Trophoblast cell (in vitro differentiated cells and primary cell): ENCODE data around the gene OPCML.

ENCODE experiments used
- DNase-seq, 2 donors: peaks; one replicate each; pipeline ENCODE4 v3.0.0-alpha.2; 2016
- H2AFZ ChIP-seq: 2 replicates; pipeline ENCODE4 v1.6.1; 2013; ENCODE audit warnings: low read length, moderate library complexity, mild to moderate bottlenecking; ENCODE audit not compliant: insufficient read depth, poor library complexity
- H2AK5ac ChIP-seq: 2 replicates; pipeline ENCODE4 v1.6.1; 2013; ENCODE audit warnings: mild to moderate bottlenecking, low read length
- H2BK120ac ChIP-seq: 2 replicates; pipeline ENCODE4 v1.6.1; 2013; ENCODE audit warnings: low read length, mild to moderate bottlenecking, moderate library complexity; ENCODE audit not compliant: insufficient read depth, poor library complexity
- H2BK12ac ChIP-seq: 2 replicates; pipeline ENCODE4 v1.6.1; 2013; ENCODE audit warnings: mild to moderate bottlenecking, low read length, moderate library complexity
- H2BK5ac ChIP-seq: 2 replicates; pipeline ENCODE4 v1.6.1; 2013; ENCODE audit warnings: low read length, low read depth, moderate library complexity, mild to moderate bottlenecking; ENCODE audit not compliant: poor library complexity
- H3K14ac ChIP-seq: 2 replicates; pipeline ENCODE4 v1.6.1; 2013; ENCODE audit warnings: mild to moderate bottlenecking, low read length
- H3K18ac ChIP-seq: 2 replicates; pipeline ENCODE4 v1.6.1; 2013; ENCODE audit warnings: mild to moderate bottlenecking, low read length
- H3K23ac ChIP-seq: 2 replicates; pipeline ENCODE4 v1.6.1; 2013; ENCODE audit warnings: low read length
- H3K27ac ChIP-seq: 2 replicates; pipeline ENCODE4 v1.5.1; 2013; ENCODE audit warnings: low read depth, mild to moderate bottlenecking, inconsistent platforms, low read length, moderate library complexity
- H3K27me3 ChIP-seq: 2 replicates; pipeline ENCODE4 v1.6.1; 2013; ENCODE audit warnings: inconsistent platforms, mild to moderate bottlenecking, low read length, moderate library complexity; ENCODE audit not compliant: insufficient read depth
- H3K36me3 ChIP-seq, 2 experiments: 1 replicate in 1 of 2; 2 replicates in 1 of 2; pipeline ENCODE4 v1.6.1; 2013; ENCODE audit warnings: low read length in 2 of 2, mild to moderate bottlenecking in 2 of 2, moderate library complexity in 1 of 2; ENCODE audit not compliant: insufficient read depth in 2 of 2, control insufficient read depth in 1 of 2
- H3K4ac ChIP-seq: 2 replicates; pipeline ENCODE4 v1.6.1; 2013; ENCODE audit warnings: low read depth, mild to moderate bottlenecking, low read length, moderate library complexity
- H3K4me1 ChIP-seq, 2 experiments: 1 replicate in 1 of 2; 2 replicates in 1 of 2; pipeline ENCODE4 v1.6.1; 2013; ENCODE audit warnings: low read length in 2 of 2, mild to moderate bottlenecking in 2 of 2, moderate library complexity in 1 of 2; ENCODE audit not compliant: insufficient read depth in 2 of 2, control insufficient read depth in 1 of 2
- H3K4me2 ChIP-seq: 2 replicates; pipeline ENCODE4 v1.6.1; 2013; ENCODE audit warnings: inconsistent platforms, mild to moderate bottlenecking, low read length, moderate library complexity
- H3K4me3 ChIP-seq: 2 replicates; pipeline ENCODE4 v1.5.1; 2013; ENCODE audit warnings: mild to moderate bottlenecking, low read depth, low read length, inconsistent platforms
- H3K79me1 ChIP-seq: one replicate; pipeline ENCODE4 v1.6.1; 2013; ENCODE audit warnings: low read length
- H3K79me2 ChIP-seq: 2 replicates; pipeline ENCODE4 v1.6.1; 2013; ENCODE audit warnings: low read length, mild to moderate bottlenecking; ENCODE audit not compliant: control insufficient read depth, insufficient read depth, poor library complexity
- H3K9ac ChIP-seq: 2 replicates; pipeline ENCODE4 v1.6.1; 2013; ENCODE audit warnings: mild to moderate bottlenecking, low read length
- H3K9me3 ChIP-seq: 2 replicates; pipeline ENCODE4 v1.6.1; 2013; ENCODE audit warnings: low read depth, mild to moderate bottlenecking, control low read depth, inconsistent platforms, low read length; ENCODE audit not compliant: insufficient read depth
- H4K12ac ChIP-seq: 2 replicates; pipeline ENCODE4 v1.6.1; 2013; ENCODE audit warnings: low read depth, mild to moderate bottlenecking, low read length, moderate library complexity
- H4K8ac ChIP-seq: 2 replicates; pipeline ENCODE4 v1.6.1; 2013; ENCODE audit warnings: low read depth, mild to moderate bottlenecking, low read length, moderate library complexity
- H4K91ac ChIP-seq: one replicate; pipeline ENCODE4 v1.6.1; 2013; ENCODE audit warnings: low read depth, mild to moderate bottlenecking, low read length, moderate library complexity
- WGBS: extraction: QIAGEN DNeasy Blood & Tissue Kit; methylation state at CpG from one replicate; pipeline ENCODE4 v1.1.7; 2013; ENCODE audit warnings: missing lambda C conversion rate; ENCODE audit not compliant: insufficient read length, insufficient coverage; ENCODE audit errors: extremely low coverage; 5-methylcytosine and 5-hydroxymethylcytosine counted together

Gene OPCML

DNA sequence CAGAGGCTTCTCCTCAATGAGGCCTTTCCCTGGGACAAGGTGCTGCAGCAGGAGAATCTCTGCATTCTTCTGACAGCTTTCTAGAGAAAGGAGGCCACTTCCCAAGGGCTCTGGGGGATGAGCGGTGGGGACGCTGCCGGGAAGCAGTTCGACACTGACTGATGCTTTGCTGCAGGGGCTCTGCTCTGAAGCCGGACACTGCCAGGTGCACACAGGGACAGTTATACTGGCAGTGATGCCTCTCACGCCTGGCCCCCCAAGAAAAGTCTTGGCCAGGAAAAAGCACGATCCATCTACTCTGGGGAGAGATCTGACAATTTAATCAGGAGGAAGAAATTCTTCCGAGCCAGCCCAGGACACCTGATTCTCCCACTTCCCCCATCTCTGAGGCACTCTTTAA lies 456.9 kb downstream of the OPCML start:
- Histone ChIP-seq H3K18ac (no peak overlapping the region), H3K4me3 (no peak overlapping the region), H4K91ac (no peak overlapping the region), H3K9ac (no peak overlapping the region), H4K8ac (no peak overlapping the region), H3K27ac (no peak overlapping the region), H3K79me2 (no peaks in the 10 kb centered on the region), H2AFZ (no peak overlapping the region), H2BK5ac (no peak overlapping the region), H3K9me3 (peaks cover 4% of the 10 kb centered on the region), H3K4ac (no peak overlapping the region), H2AK5ac (no peak overlapping the region), H3K36me3 (no peaks in the 10 kb centered on the region), H2BK12ac (no peak overlapping the region), H3K4me1 (no peaks in the 10 kb centered on the region), H2BK120ac (no peak overlapping the region), H3K23ac (no peak overlapping the region), H3K4me2 (no peak overlapping the region), H3K79me1 (no peaks in the 10 kb centered on the region), H3K14ac (no peak overlapping the region), H3K27me3 (no peaks in the 10 kb centered on the region), H4K12ac (no peak overlapping the region)
- WGBS, result no CpG with 5 or more reads among the region's 8 CpGs
- DNase-seq, result no peak

DNA sequence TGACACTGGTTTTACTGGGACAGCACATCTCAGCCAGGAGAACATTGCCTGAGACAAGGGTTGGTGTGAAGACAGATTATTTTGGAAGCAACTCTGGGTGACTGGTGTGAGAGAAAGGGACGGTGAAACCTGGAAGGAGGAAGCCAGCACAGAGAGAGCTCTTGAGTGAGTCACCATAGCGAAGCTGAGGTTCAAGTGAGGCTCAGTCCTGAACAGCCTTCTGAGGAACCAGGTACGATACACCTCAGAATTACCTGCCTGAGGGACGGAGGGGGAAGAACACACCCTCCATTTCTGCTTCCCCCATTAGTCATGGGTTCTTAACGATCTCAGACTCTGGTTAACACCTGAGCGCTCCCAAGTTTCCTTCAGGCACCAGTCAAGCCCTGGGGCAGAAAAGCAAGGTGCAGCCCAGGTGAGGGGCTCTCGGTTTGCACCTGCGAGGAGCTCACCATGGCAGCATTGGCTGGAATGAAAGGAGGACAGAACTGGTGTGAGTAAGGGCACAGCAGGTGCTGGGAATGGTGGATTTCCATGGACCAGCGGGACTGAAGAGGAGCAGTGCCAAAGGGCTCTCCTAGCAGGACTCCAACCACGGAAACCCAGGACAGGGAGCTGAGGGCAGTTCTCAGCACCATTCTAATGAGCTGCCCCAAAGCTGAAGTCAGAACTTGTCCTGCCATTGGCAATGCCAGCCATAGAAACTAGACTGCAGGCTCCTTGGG lies 459.3 kb downstream of the OPCML start:
- H3K14ac ChIP-seq, result no peak overlapping the region
- peaks cover 2% of the 10 kb centered on the region for H3K9me3 ChIP-seq
- DNase-seq, result no peak
- H2AK5ac ChIP-seq, result no peak overlapping the region
- no peak overlapping the region for H2AFZ ChIP-seq
- H4K91ac ChIP-seq, result no peak overlapping the region
- no peak overlapping the region for H3K9ac ChIP-seq
- H3K23ac ChIP-seq, result peak overlapping the region; percentile 25
- H4K8ac ChIP-seq, result no peak overlapping the region
- no peak overlapping the region for H2BK12ac ChIP-seq
- no peak overlapping the region for H2BK5ac ChIP-seq
- WGBS, result no CpG with 5 or more reads among the region's 10 CpGs
- no peak overlapping the region for H3K27ac ChIP-seq
- no peaks in the 10 kb centered on the region for H3K79me2 ChIP-seq
- no peak overlapping the region for H2BK120ac ChIP-seq
- H3K18ac ChIP-seq, result no peak overlapping the region
- no peak overlapping the region for H3K4me2 ChIP-seq
- no peaks in the 10 kb centered on the region for H3K36me3 ChIP-seq
- no peak overlapping the region for H3K4me3 ChIP-seq
- H3K79me1 ChIP-seq, result no peaks in the 10 kb centered on the region
- no peaks in the 10 kb centered on the region for H3K4me1 ChIP-seq
- H4K12ac ChIP-seq, result no peak overlapping the region
- H3K4ac ChIP-seq, result no peak overlapping the region
- H3K27me3 ChIP-seq, result no peaks in the 10 kb centered on the region

- no peak overlapping the region for H3K4me2 ChIP-seq
- DNase-seq, result no peak
- no peak overlapping the region for H4K8ac ChIP-seq
- no peaks in the 10 kb centered on the region for H3K36me3 ChIP-seq
- no peaks in the 10 kb centered on the region for H3K79me2 ChIP-seq
- no peak overlapping the region for H2AFZ ChIP-seq
- H2BK120ac ChIP-seq, result no peak overlapping the region
- H4K91ac ChIP-seq, result no peak overlapping the region
- H2BK5ac ChIP-seq, result no peak overlapping the region
- no peak overlapping the region for H2AK5ac ChIP-seq
- H3K79me1 ChIP-seq, result no peaks in the 10 kb centered on the region
- no peaks in the 10 kb centered on the region for H3K4me1 ChIP-seq
- no peak overlapping the region for H3K4ac ChIP-seq
- H3K9ac ChIP-seq, result no peak overlapping the region
- H2BK12ac ChIP-seq, result no peak overlapping the region
- H3K9me3 ChIP-seq, result peaks cover 2% of the 10 kb centered on the region
- H3K4me3 ChIP-seq, result no peak overlapping the region
- WGBS, result no CpG with 5 or more reads among the region's 7 CpGs
- H3K27ac ChIP-seq, result no peak overlapping the region
- peak overlapping the region; percentile 25 for H3K23ac ChIP-seq
- H3K27me3 ChIP-seq, result no peaks in the 10 kb centered on the region
- H3K18ac ChIP-seq, result no peak overlapping the region
- H4K12ac ChIP-seq, result no peak overlapping the region
- H3K14ac ChIP-seq, result no peak overlapping the region
These were observed 459.9 kb downstream of the OPCML start for GRCh38 chr11:133072378-133072777.

DNA sequence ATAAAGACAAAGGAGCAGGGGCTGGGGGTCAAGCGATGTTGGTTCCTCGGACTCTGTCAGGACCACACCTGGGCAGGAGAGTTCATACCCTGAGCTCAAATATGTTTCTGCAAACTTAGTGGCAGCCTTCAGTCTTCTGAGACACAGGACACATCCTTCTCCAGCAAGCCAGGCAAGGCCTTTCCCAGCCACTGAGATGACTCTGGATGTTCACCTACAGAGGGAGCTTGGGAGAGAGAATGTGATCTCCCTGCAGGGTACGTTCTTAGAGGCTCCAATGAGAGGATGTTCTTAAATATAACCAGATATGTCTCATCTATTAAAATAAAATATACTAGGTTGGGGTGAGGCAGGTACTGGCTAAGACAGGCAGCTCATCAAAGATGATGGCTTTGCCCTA lies 461.5 kb downstream of the OPCML start:
- Histone ChIP-seq H3K23ac (no peak overlapping the region), H2AFZ (no peak overlapping the region), H3K79me2 (no peaks in the 10 kb centered on the region), H3K18ac (no peak overlapping the region), H3K4ac (no peak overlapping the region), H2AK5ac (no peak overlapping the region), H3K9me3 (peaks cover 2% of the 10 kb centered on the region), H4K12ac (no peak overlapping the region), H2BK120ac (no peak overlapping the region), H2BK5ac (no peak overlapping the region), H3K14ac (no peak overlapping the region), H3K36me3 (no peaks in the 10 kb centered on the region), H3K4me2 (no peak overlapping the region), H4K91ac (no peak overlapping the region), H3K27me3 (no peaks in the 10 kb centered on the region), H3K4me1 (no peaks in the 10 kb centered on the region), H3K27ac (no peak overlapping the region), H2BK12ac (no peak overlapping the region), H3K79me1 (no peaks in the 10 kb centered on the region), H4K8ac (no peak overlapping the region), H3K4me3 (no peak overlapping the region), H3K9ac (no peak overlapping the region)
- DNase-seq, result no peak
- no CpG with 5 or more reads among the region's 3 CpGs for WGBS
